Endothelial cell of umbilical vein (primary cell): Measurements from ENCODE around the gene PKHD1. TPM values are rescaled to one million over a fixed set of nuclear protein-coding genes. Genes with fewer than 3 reads are reported as not detected.

ENCODE experiments used
- BruUV-seq: library from RNA; stranded (reverse); fragments of 400-500 nt; replicated peaks from 2 replicates; lab custom pipeline; 2021; lab: Mats Ljungman, UMichigan
- CTCF ChIA-PET: fragments of 300-600, 350-600 bp; sonication (Branson Sonifier 250); formaldehyde crosslinking; loops from one replicate; lab custom pipeline; 2021; ENCODE audit warnings: antibody characterized with exemption, inconsistent platforms; lab: Charles Lee
- POLR2A ChIA-PET: fragments of 300-600, 350-600 bp; sonication (Branson Sonifier 250); formaldehyde crosslinking; loops from one replicate; lab custom pipeline; 2021; ENCODE audit warnings: antibody characterized with exemption, inconsistent platforms; lab: Charles Lee
- DNase-seq: peaks from one replicate; pipeline ENCODE4 v3.0.0-alpha.2; 2011; ENCODE audit warnings: low read depth, low spot score
- FAIRE-seq: peaks from 2 replicates; lab custom pipeline; 2011; peaks lifted over from hg19 to GRCh38; lab: Jason Lieb, UNC
- H2AFZ ChIP-seq: 2 replicates; pipeline ENCODE4 v1.6.0; 2012; ENCODE audit warnings: low read depth, low read length, control low read depth, inconsistent platforms
- H3K27ac ChIP-seq: 2 replicates; pipeline ENCODE4 v1.5.1; 2011; ENCODE audit warnings: low read depth, mild to moderate bottlenecking, control low read depth, low read length, moderate library complexity; ENCODE audit not compliant: insufficient read depth
- H3K27me3 ChIP-seq, 2 experiments: 2 replicates each; pipeline versions ENCODE4 v1.6.0 to v1.6.1; 2011; ENCODE audit warnings: low read length in 2 of 2, mixed read lengths in 1 of 2; ENCODE audit not compliant: control insufficient read depth in 2 of 2, insufficient read depth in 2 of 2
- H3K36me3 ChIP-seq, 2 experiments: 2 replicates in 1 of 2; 3 replicates in 1 of 2; pipeline ENCODE4 v1.5.1; 2011; ENCODE audit warnings: low read length in 2 of 2, mild to moderate bottlenecking in 1 of 2, moderate library complexity in 1 of 2; ENCODE audit not compliant: control insufficient read depth in 2 of 2, insufficient read depth in 2 of 2; ENCODE audit errors: extremely low read depth in 1 of 2
- H3K4me1 ChIP-seq: 3 replicates; pipeline ENCODE4 v1.5.1; 2011; ENCODE audit warnings: mild to moderate bottlenecking, low read length; ENCODE audit not compliant: control insufficient read depth, insufficient read depth; ENCODE audit errors: extremely low read depth
- H3K4me2 ChIP-seq: 2 replicates; pipeline ENCODE4 v1.6.1; 2011; ENCODE audit warnings: low read length, control low read depth, mixed read lengths; ENCODE audit not compliant: insufficient read depth
- H3K4me3 ChIP-seq, 3 experiments: fragments of 200-600 bp in 1 of 3; sonication (generic), shearing (Covaris generic) in 1 of 3; replicated peaks in 1 of 3; 2 replicates each; pipeline ENCODE4 v1.5.1; 2011 to 2016; ENCODE audit warnings: control low read depth in 3 of 3, low read length in 3 of 3, mild to moderate bottlenecking in 2 of 3, inconsistent platforms in 1 of 3, low read depth in 1 of 3, moderate library complexity in 1 of 3; ENCODE audit not compliant: insufficient read depth in 1 of 3
- H3K79me2 ChIP-seq: 2 replicates; pipeline ENCODE4 v1.6.0; 2012; ENCODE audit warnings: low read length, inconsistent platforms; ENCODE audit not compliant: control insufficient read depth, insufficient read depth
- H3K9ac ChIP-seq: replicated peaks from 2 replicates; pipeline ENCODE3; 2011; ENCODE audit warnings: low read length, control low read depth; ENCODE audit not compliant: insufficient read depth; ENCODE audit errors: extremely low read depth
- H3K9me1 ChIP-seq: replicated peaks from 3 replicates; pipeline ENCODE4 v1.6.0; 2011; ENCODE audit warnings: mild to moderate bottlenecking, low read length; ENCODE audit not compliant: control insufficient read depth, insufficient read depth; ENCODE audit errors: extremely low read depth
- H3K9me3 ChIP-seq: replicated peaks from 2 replicates; pipeline ENCODE4 v1.5.1; 2012; ENCODE audit warnings: low read length, inconsistent platforms; ENCODE audit not compliant: control insufficient read depth, insufficient read depth
- H4K20me1 ChIP-seq: replicated peaks from 2 replicates; pipeline ENCODE3; 2011; ENCODE audit warnings: mild to moderate bottlenecking, low read length; ENCODE audit not compliant: control insufficient read depth, insufficient read depth; ENCODE audit errors: extremely low read depth
- CTCF ChIP-seq, 2 donors: IDR thresholded peaks; 1 replicate in 1 of 2; 2 replicates in 1 of 2; pipeline ENCODE4 v1.5.1; 2011; ENCODE audit warnings: low read length in 2 of 2, mild to moderate bottlenecking in 2 of 2, moderate library complexity in 2 of 2, control low read depth in 1 of 2, inconsistent platforms in 1 of 2, low read depth in 1 of 2; ENCODE audit not compliant: insufficient read depth in 1 of 2; ENCODE audit errors: extremely low read depth in 1 of 2
- EZH2 ChIP-seq: IDR thresholded peaks from 2 replicates; pipeline ENCODE4 v1.6.1; 2012; ENCODE audit warnings: borderline replicate concordance, low read depth, mild to moderate bottlenecking, moderate library complexity, low read length, inconsistent platforms; ENCODE audit not compliant: severe bottlenecking
- FOS ChIP-seq: IDR thresholded peaks from 2 replicates; pipeline ENCODE4 v1.6.1; 2011; ENCODE audit warnings: mild to moderate bottlenecking, low read length, moderate library complexity, borderline replicate concordance; ENCODE audit not compliant: insufficient read depth
- MAX ChIP-seq: IDR thresholded peaks from 2 replicates; pipeline ENCODE4 v1.6.1; 2011; ENCODE audit not compliant: insufficient read depth, insufficient read length
- MYC ChIP-seq: IDR thresholded peaks from one replicate; pipeline ENCODE4 v1.6.1; 2011; ENCODE audit warnings: mild to moderate bottlenecking, low read depth, low read length
- POLR2A ChIP-seq: IDR thresholded peaks from 2 replicates; pipeline ENCODE4 v1.6.1; 2012; ENCODE audit warnings: low read depth, mild to moderate bottlenecking, control low read depth, low read length
- POLR2AphosphoS5 ChIP-seq: IDR thresholded peaks from 2 replicates; pipeline ENCODE4 v1.6.1; 2012; ENCODE audit warnings: low read depth, mild to moderate bottlenecking, control low read depth, low read length, moderate library complexity; ENCODE audit not compliant: insufficient read depth
- dilution Hi-C: fragments of 300-500 bp; cut with MboI; formaldehyde crosslinking; loops from one replicate; pipeline ENCODE4 v1.15.0; 2019; ENCODE audit warnings: low sequenced_read_pairs; ENCODE audit not compliant: extremely low pct_ligation_motif_present
- intact Hi-C: fragments of 100-400 bp; cut with micrococcal nuclease; formaldehyde crosslinking; loops from one replicate; pipeline ENCODE4 v1.10.0; 2022
- polyA plus RNA-seq, 4 experiments: library from polyadenylated mRNA; depleted of rRNA in 3 of 4; stranded (reverse) in 3 of 4; unstranded in 1 of 4; fragments of >200 nt; gene quantifications; 2 replicates each; pipeline versions ENCODE4 v1.2.1 to v1.2.3, GENCODE V29; 2011 to 2012; ENCODE audit warnings: missing spikeins in 1 of 4
- total RNA-seq: library from RNA; stranded (reverse); gene quantifications from 2 replicates; pipeline ENCODE4 v1.2.3, GENCODE V29; 2021

PKHD1 gene
- total and polyA plus RNA-seq, 2 donors (not counting 3 experiments of a cell fraction or from before 2014, with no cell fraction given) = not detected

- no peak overlapping the region for H3K4me2 ChIP-seq
- POLR2A ChIA-PET = no interaction called here
- CTCF ChIA-PET = no interaction called here
- no peaks in the 10 kb centered on the region for H3K4me1 ChIP-seq
- no peaks in the 10 kb centered on the region for H3K9me3 ChIP-seq
- H2AFZ ChIP-seq = no peak overlapping the region
- H3K4me3 ChIP-seq = no peak overlapping the region
- no peak for TF ChIP-seq FOS
- no peak for TF ChIP-seq CTCF (IDR thresholded peaks at IDR 0.05; ENCODE audit: extremely low read depth in 1 of 2, insufficient read depth in 1 of 2, low read depth in 1 of 2, low read length in 2 of 2)
- no peak for TF ChIP-seq MAX
- no peak for TF ChIP-seq MYC
- no peak for TF ChIP-seq EZH2
- TF ChIP-seq POLR2AphosphoS5 = no peak
- TF ChIP-seq POLR2A = no peak
- FAIRE-seq (no peak), DNase-seq (no peak)
- dilution Hi-C loops = no loop called here
- no peaks in the 10 kb centered on the region for H3K79me2 ChIP-seq
- no peaks in the 10 kb centered on the region for H4K20me1 ChIP-seq
- no peak overlapping the region for H3K9ac ChIP-seq
- H3K27ac ChIP-seq = no peak overlapping the region
- H3K27me3 ChIP-seq = peaks cover 0 to 2% of the 10 kb centered on the region in 2 experiments
- no peaks in the 10 kb centered on the region for H3K36me3 ChIP-seq
- H3K9me1 ChIP-seq = no peaks in the 10 kb centered on the region
- intact Hi-C loops = no loop called here
- no TSS peak for BruUV-seq
Observed at GRCh38 chr6:52081237-52081636, 6.2 kb downstream of the PKHD1 start.
